PC-9 (cell line): ENCODE results near the gene AADAT. TPM values are rescaled to one million over a fixed set of nuclear protein-coding genes. Genes with fewer than 3 reads are reported as not detected.

Experiments used
- BruUV-seq: library from RNA; stranded (reverse); fragments of 400-500 nt; replicated peaks from 2 replicates; lab custom pipeline; 2021; lab: Mats Ljungman, UMichigan
- CTCF ChIA-PET: fragments of 300-600 bp; sonication (Branson Sonifier 250); formaldehyde crosslinking; loops from one replicate; lab custom pipeline; 2022; ENCODE audit warnings: antibody characterized with exemption; lab: Charles Lee
- POLR2A ChIA-PET: fragments of 300-600 bp; sonication (Branson Sonifier 250); formaldehyde crosslinking; loops from one replicate; lab custom pipeline; 2022; ENCODE audit warnings: antibody characterized with exemption; ENCODE audit not compliant: unreplicated experiment; lab: Charles Lee
- DNase-seq, 2 experiments: peaks; one replicate each; pipeline versions ENCODE4 v3.0.0 to v3.0.0-alpha.2; 2015 to 2022; ENCODE audit warnings: mixed read lengths in 1 of 2
- H2AFZ ChIP-seq: fragments of 200-600 bp; sonication (generic); 2 replicates; pipeline ENCODE4 v1.8.1; 2017; ENCODE audit warnings: antibody characterized with exemption
- H3F3A ChIP-seq: fragments of 200-600 bp; sonication (generic); 2 replicates; pipeline ENCODE4 v1.8.1; 2017; ENCODE audit warnings: antibody characterized with exemption, mild to moderate bottlenecking, low read depth; ENCODE audit not compliant: insufficient read depth
- H3K27ac ChIP-seq: fragments of 200-600 bp; sonication (generic); 2 replicates; pipeline ENCODE4 v1.6.1; 2016; ENCODE audit warnings: mixed run types
- H3K27me3 ChIP-seq: fragments of 200-600 bp; sonication (generic); 2 replicates; pipeline ENCODE4 v1.6.1; 2016; ENCODE audit warnings: low read depth, mixed run types; ENCODE audit not compliant: insufficient read depth
- H3K36me3 ChIP-seq: fragments of 200-600 bp; sonication (generic); 2 replicates; pipeline ENCODE4 v1.6.1; 2016; ENCODE audit warnings: low read depth, mixed run types
- H3K4me1 ChIP-seq: fragments of 200-600 bp; sonication (generic); replicated peaks from 2 replicates; pipeline ENCODE4 v1.6.1; 2016; ENCODE audit warnings: mixed run types; ENCODE audit not compliant: insufficient read depth
- H3K4me2 ChIP-seq: fragments of 200-600 bp; sonication (generic); 2 replicates; pipeline ENCODE4 v1.6.1; 2017; ENCODE audit warnings: mixed run types
- H3K4me3 ChIP-seq: fragments of 200-600 bp; sonication (generic); 2 replicates; pipeline ENCODE4 v1.6.1; 2016; ENCODE audit warnings: mixed run types
- H3K79me2 ChIP-seq: fragments of 200-600 bp; sonication (generic); 2 replicates; pipeline ENCODE4 v1.6.1; 2017; ENCODE audit warnings: low read depth, mixed run types
- H3K9me2 ChIP-seq: fragments of 200-600 bp; sonication (generic); 2 replicates; pipeline ENCODE4 v1.8.1; 2017; ENCODE audit warnings: mild to moderate bottlenecking; ENCODE audit not compliant: insufficient read depth
- H3K9me3 ChIP-seq: fragments of 200-600 bp; sonication (generic); 2 replicates; pipeline ENCODE4 v1.8.1; 2016; ENCODE audit warnings: low read depth; ENCODE audit not compliant: insufficient read depth
- H4K20me1 ChIP-seq: fragments of 200-600 bp; sonication (generic); 2 replicates; pipeline ENCODE4 v1.8.1; 2017; ENCODE audit not compliant: insufficient read depth
- EZH2 ChIP-seq: fragments of 200-600 bp; sonication (generic); IDR thresholded peaks from 2 replicates; pipeline ENCODE4 v1.8.0; 2017; ENCODE audit warnings: antibody characterized with exemption, low read depth
- intact Hi-C: fragments of 100-400 bp; cut with micrococcal nuclease; formaldehyde crosslinking; loops from one replicate; pipeline ENCODE4 v1.10.0; 2022; ENCODE audit not compliant: unreplicated experiment
- total RNA-seq: library from RNA; stranded (reverse); gene quantifications from 2 replicates; pipeline ENCODE4 v1.2.3, GENCODE V29; 2021
- TF ChIP-seq, protein P1 (sequence below): fragments of 200-600 bp; sonication (generic); conservative IDR thresholded peaks from 2 replicates; pipeline ENCODE4 v1.6.1; 2017; ENCODE audit warnings: mixed run types, antibody characterized with exemption, mild to moderate bottlenecking, moderate library complexity

Gene AADAT
- total RNA-seq, 1 experiment from 2014 or later, result 2.6 TPM

DNA sequence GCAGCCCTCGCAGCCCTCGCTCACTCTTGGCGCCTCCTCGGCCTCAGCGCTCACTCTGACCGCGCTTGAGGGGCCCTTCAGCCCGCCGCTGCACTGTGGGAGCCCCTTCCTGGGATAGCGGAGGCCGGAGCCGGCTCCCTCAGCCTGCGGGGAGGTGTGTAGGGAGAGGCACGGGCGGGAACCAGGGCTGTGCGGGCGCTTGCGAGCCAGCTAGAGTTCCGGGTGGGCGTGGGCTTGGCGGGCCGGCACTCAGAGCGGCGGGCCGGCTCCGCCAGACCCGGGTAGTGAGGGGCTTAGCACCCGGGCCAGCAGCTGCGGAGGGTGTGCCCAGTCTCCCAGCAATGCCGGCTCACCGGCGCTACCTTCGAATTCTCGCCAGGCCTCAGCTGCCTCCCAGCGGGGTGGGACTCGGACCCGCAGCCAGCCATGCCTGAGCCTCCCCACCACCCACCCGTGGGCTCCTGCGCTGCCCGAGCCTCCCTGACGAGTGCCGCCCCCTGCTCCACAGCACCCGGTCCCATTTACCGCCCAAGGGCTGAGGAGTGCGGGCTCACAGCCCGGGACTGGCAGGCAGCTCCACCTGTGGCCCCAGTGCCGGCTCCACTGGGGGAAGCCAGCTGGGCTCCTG is 1.4 kb upstream of the AADAT start:
- CTCF ChIA-PET, result no interaction called here
- BruUV-seq, result no TSS peak
- peak in 1 of 2 experiments; percentile 7 for DNase-seq

DNA sequence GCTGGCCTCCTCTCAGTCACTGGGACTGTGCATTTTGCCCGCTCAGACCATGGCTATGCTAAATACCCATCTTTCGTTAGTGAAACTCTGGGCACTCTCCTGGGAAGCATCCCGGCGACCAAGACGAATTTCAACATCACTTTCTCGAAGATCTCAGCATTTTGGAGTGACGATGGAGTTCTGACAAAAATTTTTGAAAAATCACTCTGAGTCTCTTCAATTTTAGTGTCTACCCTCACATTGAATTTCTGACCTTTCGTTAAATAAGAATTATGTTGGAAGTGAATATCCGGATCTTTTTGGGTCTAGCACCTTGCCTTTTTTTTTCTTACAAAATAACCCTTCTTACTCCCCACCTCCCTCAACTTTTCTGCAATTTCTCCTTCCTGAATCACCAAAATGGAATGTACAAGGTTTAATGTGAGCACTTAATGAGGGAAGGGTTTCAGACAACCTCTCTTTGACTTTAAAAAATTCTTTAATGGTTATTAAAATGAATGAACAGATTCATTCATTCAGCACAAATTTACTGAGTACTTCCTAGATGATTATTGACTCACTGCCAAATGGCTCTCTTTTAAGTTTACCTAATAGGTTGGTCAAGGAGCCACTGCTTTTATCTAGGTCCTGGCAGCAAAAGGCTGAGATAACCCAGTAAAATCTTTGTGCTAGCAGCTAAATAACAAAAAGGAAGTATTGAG is 746 bp upstream of the AADAT start:
- H3K36me3 ChIP-seq, result no peaks in the 10 kb centered on the region
- H3K4me3 ChIP-seq, result peak overlapping the region; percentile 67
- H3K79me2 ChIP-seq, result no peaks in the 10 kb centered on the region
- intact Hi-C loops, result loop anchor here (1.0 to 2.0 kb wide), 3 partner anchors 299 to 1168 kb away; no protein-coding TSS in a partner anchor
- CTCF ChIA-PET, result no interaction called here
- no peaks in the 10 kb centered on the region for H3K9me3 ChIP-seq
- H4K20me1 ChIP-seq, result no peaks in the 10 kb centered on the region
- no peaks in the 10 kb centered on the region for H3K9me2 ChIP-seq
- no peak for TF ChIP-seq EZH2
- TF ChIP-seq, protein P1, sequence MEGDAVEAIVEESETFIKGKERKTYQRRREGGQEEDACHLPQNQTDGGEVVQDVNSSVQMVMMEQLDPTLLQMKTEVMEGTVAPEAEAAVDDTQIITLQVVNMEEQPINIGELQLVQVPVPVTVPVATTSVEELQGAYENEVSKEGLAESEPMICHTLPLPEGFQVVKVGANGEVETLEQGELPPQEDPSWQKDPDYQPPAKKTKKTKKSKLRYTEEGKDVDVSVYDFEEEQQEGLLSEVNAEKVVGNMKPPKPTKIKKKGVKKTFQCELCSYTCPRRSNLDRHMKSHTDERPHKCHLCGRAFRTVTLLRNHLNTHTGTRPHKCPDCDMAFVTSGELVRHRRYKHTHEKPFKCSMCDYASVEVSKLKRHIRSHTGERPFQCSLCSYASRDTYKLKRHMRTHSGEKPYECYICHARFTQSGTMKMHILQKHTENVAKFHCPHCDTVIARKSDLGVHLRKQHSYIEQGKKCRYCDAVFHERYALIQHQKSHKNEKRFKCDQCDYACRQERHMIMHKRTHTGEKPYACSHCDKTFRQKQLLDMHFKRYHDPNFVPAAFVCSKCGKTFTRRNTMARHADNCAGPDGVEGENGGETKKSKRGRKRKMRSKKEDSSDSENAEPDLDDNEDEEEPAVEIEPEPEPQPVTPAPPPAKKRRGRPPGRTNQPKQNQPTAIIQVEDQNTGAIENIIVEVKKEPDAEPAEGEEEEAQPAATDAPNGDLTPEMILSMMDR, result peak; percentile 10; the same call in 1 of the 2 replicates
- BruUV-seq, result no TSS peak
- H3F3A ChIP-seq, result no peaks in the 10 kb centered on the region
- no peaks in the 10 kb centered on the region for H3K27me3 ChIP-seq
- H3K4me1 ChIP-seq, result 0 out of 2 replicates have a peak, but pooled peaks cover 5% of the 10 kb centered on the region
- H3K4me2 ChIP-seq, result peak overlapping the region; percentile 87
- no peak overlapping the region for H3K27ac ChIP-seq
- peak in 1 of 2 experiments; percentile 45 for DNase-seq
- POLR2A ChIA-PET, result no interaction called here
- peak overlapping the region; percentile 94 for H2AFZ ChIP-seq

More for the DNA sequence above, 1.4 kb upstream of the AADAT start:
- Histone ChIP-seq H3K4me2 (peak overlapping the region; percentile 87; the same call in 1 of the 2 replicates), H3K36me3 (no peaks in the 10 kb centered on the region), H3K27me3 (no peaks in the 10 kb centered on the region; the same call in 1 of the 2 replicates), H4K20me1 (no peaks in the 10 kb centered on the region), H3F3A (no peaks in the 10 kb centered on the region), H2AFZ (no peak overlapping the region), H3K9me3 (no peaks in the 10 kb centered on the region), H3K27ac (no peak overlapping the region), H3K4me1 (0 out of 2 replicates have a peak, but pooled peaks cover 5% of the 10 kb centered on the region), H3K79me2 (no peaks in the 10 kb centered on the region), H3K9me2 (no peaks in the 10 kb centered on the region), H3K4me3 (peak overlapping the region; percentile 67; the same call in 1 of the 2 replicates)
- POLR2A ChIA-PET, result no interaction called here
- intact Hi-C loops, result loop anchor here (2.0 kb wide), 1 partner anchor 1168 kb away; no protein-coding TSS in a partner anchor
- TF ChIP-seq EZH2, result no peak
- TF ChIP-seq, protein P1, result no peak

DNA sequence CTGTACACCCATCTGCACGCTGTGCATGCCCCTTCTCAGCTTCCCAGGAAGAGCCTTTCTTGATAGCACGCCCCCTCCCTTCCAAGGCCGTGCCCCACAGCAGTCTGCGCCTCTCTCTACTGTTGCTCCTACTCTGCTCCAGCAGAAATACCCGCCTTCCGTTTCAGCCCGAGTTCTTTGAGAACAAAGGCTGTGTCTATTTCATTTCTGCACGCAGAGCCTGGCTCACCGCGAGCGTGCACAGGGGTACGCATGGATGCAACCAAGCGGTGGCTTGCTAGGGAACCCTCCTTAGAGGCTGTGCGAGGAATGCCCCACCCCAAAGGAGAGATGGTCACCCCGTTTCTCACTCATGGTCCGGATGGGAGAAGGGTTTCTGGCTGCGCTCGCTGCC is 485 bp downstream of the AADAT start:
- Histone ChIP-seq H3K4me2 (peak overlapping the region; percentile 87), H3F3A (no peaks in the 10 kb centered on the region), H3K27ac (no peak overlapping the region), H3K36me3 (no peaks in the 10 kb centered on the region), H2AFZ (peak overlapping the region; percentile 94), H3K79me2 (no peaks in the 10 kb centered on the region), H3K9me3 (no peaks in the 10 kb centered on the region), H4K20me1 (no peaks in the 10 kb centered on the region), H3K27me3 (no peaks in the 10 kb centered on the region), H3K4me1 (0 out of 2 replicates have a peak, but pooled peaks cover 5% of the 10 kb centered on the region), H3K9me2 (no peaks in the 10 kb centered on the region), H3K4me3 (peak overlapping the region; percentile 67)
- BruUV-seq, result no TSS peak
- TF ChIP-seq, protein P1, result no peak
- TF ChIP-seq EZH2, result no peak
- ChIA-PET POLR2A (no interaction called here), CTCF (no interaction called here)
- no peak for DNase-seq
- intact Hi-C loops, result loop anchor here (1.0 kb wide), 1 partner anchor 279 kb away; no protein-coding TSS in a partner anchor
